Measurements from ENCODE around the gene SPARC. TPM values are rescaled to one million over a fixed set of nuclear protein-coding genes. Genes with fewer than 3 reads are reported as not detected.
A peak's percentile ranks its signal among the peaks of the same experiment; 100 is the strongest.
"Not testable (repeated sequence)": the region's sequence is repeated elsewhere in the genome, so short reads cannot be mapped to it uniquely, and the experiment has no call there.

SPARC gene
- not detected for total RNA-seq

- DNase-seq, result peak in 1 of 2 donors; percentile 7
- Mint-ChIP-seq H3K36me3 (ENCODE audit: insufficient read depth in 2 of 2) (no peaks in the 10 kb centered on the region), H3K4me1 (ENCODE audit: low read depth) (peaks cover 12% of the 10 kb centered on the region), H3K9me3 (no peaks in the 10 kb centered on the region), H3K4me3 (peak within 1 kb of the TSS; percentile 43 to 71), H3K27ac (no peak within 1 kb of the TSS), H3K27me3 (ENCODE audit: low read depth) (peaks cover 40% of the 10 kb centered on the region)
- ATAC-seq (replicated peaks in 1 of 2), result peak; percentile 45 to 50
Measured at GRCh38 chr5:151686674-151687407, at the start of gene SPARC. SPARC (minus strand) TSS chr5:151686915; CDS start chr5:151676188, 10,727 bp downstream.

DNA sequence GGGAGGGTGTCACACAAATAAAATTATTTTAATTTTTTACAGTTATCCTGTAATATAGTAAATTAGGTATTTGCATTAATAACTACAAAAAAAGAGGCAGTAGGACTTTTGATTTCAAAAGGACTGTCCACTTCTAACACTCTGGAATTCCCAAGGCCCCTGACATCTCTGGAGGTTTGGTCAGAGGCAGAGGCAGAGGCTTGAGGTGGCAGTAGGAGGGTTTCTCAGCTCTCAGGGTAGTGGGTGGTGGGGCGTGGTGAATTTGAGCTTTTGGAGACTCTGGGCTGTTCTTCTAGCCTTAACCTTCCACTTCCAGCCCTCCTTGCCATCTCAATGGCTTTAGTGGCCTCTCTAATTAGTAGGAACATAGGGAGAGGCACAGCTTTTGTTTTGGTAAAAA is 48.9 kb upstream of the SPARC start:
- Mint-ChIP-seq H3K4me3 (no peak overlapping the region), H3K27ac (no peak overlapping the region), H3K27me3 (ENCODE audit: low read depth) (no peaks in the 10 kb centered on the region), H3K9me3 (no peaks in the 10 kb centered on the region), H3K36me3 (ENCODE audit: insufficient read depth in 2 of 2) (peaks cover 0 to 9% of the 10 kb centered on the region in 2 donors), H3K4me1 (ENCODE audit: low read depth) (peaks cover 2% of the 10 kb centered on the region)
- ATAC-seq (replicated peaks in 1 of 2), result no peak
- no peak for DNase-seq

GRCh38 chr5:151734064-151734408 is 47.3 kb upstream of the SPARC start:
- no peak for DNase-seq
- peaks cover 0 to 2% of the 10 kb centered on the region in 2 donors for H3K9me3 Mint-ChIP-seq
- H3K4me3 Mint-ChIP-seq, result no peak overlapping the region
- H3K36me3 Mint-ChIP-seq (ENCODE audit: insufficient read depth in 2 of 2), result peaks cover 2 to 12% of the 10 kb centered on the region in 2 donors
- H3K4me1 Mint-ChIP-seq (ENCODE audit: low read depth), result no peaks in the 10 kb centered on the region
- H3K27ac Mint-ChIP-seq, result no peak overlapping the region
- H3K27me3 Mint-ChIP-seq (ENCODE audit: low read depth), result no peaks in the 10 kb centered on the region
- ATAC-seq (replicated peaks in 1 of 2), result no peak

GRCh38 chr5:151733358-151734063 is 46.8 kb upstream of the SPARC start:
- Mint-ChIP-seq H3K36me3 (ENCODE audit: insufficient read depth in 2 of 2) (peaks cover 2 to 12% of the 10 kb centered on the region in 2 donors), H3K27ac (no peak overlapping the region), H3K4me3 (no peak overlapping the region), H3K9me3 (peaks cover 0 to 2% of the 10 kb centered on the region in 2 donors), H3K4me1 (ENCODE audit: low read depth) (no peaks in the 10 kb centered on the region), H3K27me3 (ENCODE audit: low read depth) (no peaks in the 10 kb centered on the region)
- DNase-seq (no peak), ATAC-seq (replicated peaks in 1 of 2) (no peak)

- Mint-ChIP-seq H3K9me3 (peaks cover 0 to 2% of the 10 kb centered on the region in 2 donors), H3K27me3 (ENCODE audit: low read depth) (no peaks in the 10 kb centered on the region), H3K27ac (no peak overlapping the region)
Measured at GRCh38 chr5:151730381-151730780, 43.7 kb upstream of the SPARC start.

DNA sequence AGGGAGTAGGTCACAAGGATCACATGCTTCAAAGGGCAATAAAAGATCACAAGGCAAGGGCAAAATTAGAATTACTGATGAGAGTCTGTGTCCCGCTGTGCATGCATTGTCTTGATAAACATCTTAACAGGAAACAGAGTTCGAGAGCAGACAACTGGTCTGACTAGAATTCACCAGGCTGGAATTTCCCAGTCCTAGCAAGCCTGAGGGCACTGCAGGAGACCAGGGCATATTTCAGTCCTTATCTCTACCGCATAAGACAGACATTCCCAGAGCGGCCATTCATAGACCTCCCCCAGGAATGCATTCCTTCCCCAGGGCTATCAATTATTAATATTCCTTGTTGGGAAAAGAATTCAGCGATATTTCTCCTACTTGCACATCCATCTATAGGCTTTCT is 42.9 kb upstream of the SPARC start:
- H3K27me3 Mint-ChIP-seq (ENCODE audit: low read depth); H3K9me3 Mint-ChIP-seq; H3K4me1 Mint-ChIP-seq (ENCODE audit: low read depth); H3K27ac Mint-ChIP-seq; DNase-seq; ATAC-seq (replicated peaks in 1 of 2): not testable (repeated sequence)
- peaks cover 2 to 12% of the 10 kb centered on the region in 2 donors for H3K36me3 Mint-ChIP-seq (ENCODE audit: insufficient read depth in 2 of 2)
- peak overlapping the region in 1 of 2 donors; percentile 57 for H3K4me3 Mint-ChIP-seq

More at GRCh38 chr5:151730381-151730780, 43.7 kb upstream of the SPARC start:
- Mint-ChIP-seq H3K4me3 (no peak overlapping the region), H3K4me1 (ENCODE audit: low read depth) (no peaks in the 10 kb centered on the region), H3K36me3 (ENCODE audit: insufficient read depth in 2 of 2) (peaks cover 2 to 13% of the 10 kb centered on the region in 2 donors)
- ATAC-seq (replicated peaks in 1 of 2) (no peak), DNase-seq (no peak)

- H3K27ac Mint-ChIP-seq, result no peak overlapping the region
- ATAC-seq (replicated peaks in 1 of 2) (no peak), DNase-seq (no peak)
- no peak overlapping the region for H3K4me3 Mint-ChIP-seq
- no peaks in the 10 kb centered on the region for H3K27me3 Mint-ChIP-seq (ENCODE audit: low read depth)
- H3K36me3 Mint-ChIP-seq (ENCODE audit: insufficient read depth in 2 of 2), result peaks cover 0 to 1% of the 10 kb centered on the region in 2 donors
- H3K4me1 Mint-ChIP-seq (ENCODE audit: low read depth), result peaks cover 14% of the 10 kb centered on the region
- no peaks in the 10 kb centered on the region for H3K9me3 Mint-ChIP-seq
Measured at GRCh38 chr5:151724360-151724759, 37.6 kb upstream of the SPARC start.

DNA sequence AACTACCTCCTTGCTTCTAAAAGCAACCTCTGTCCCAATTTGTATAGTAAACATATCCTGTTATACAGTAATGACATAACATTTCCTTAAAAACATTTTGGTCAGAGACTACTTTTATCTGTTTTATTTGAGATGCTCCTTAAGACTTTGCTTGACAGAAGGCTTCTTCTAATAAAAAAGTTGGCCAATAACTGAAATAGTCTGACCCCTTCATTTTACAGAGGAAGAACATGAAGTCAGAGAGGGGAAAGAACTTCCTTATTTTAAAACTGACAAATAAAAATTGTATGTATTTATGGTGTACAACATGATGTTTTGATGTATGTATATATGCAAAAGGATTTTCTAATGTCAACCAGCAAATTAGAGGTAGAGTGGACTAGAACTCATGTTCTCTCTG is 35.8 kb upstream of the SPARC start:
- no peak for DNase-seq
- Mint-ChIP-seq H3K4me3 (no peak overlapping the region), H3K27ac (no peak overlapping the region), H3K27me3 (ENCODE audit: low read depth) (no peaks in the 10 kb centered on the region), H3K36me3 (ENCODE audit: insufficient read depth in 2 of 2) (no peaks in the 10 kb centered on the region), H3K4me1 (ENCODE audit: low read depth) (peaks cover 14% of the 10 kb centered on the region), H3K9me3 (no peaks in the 10 kb centered on the region)
- ATAC-seq (replicated peaks in 1 of 2), result no peak

DNA sequence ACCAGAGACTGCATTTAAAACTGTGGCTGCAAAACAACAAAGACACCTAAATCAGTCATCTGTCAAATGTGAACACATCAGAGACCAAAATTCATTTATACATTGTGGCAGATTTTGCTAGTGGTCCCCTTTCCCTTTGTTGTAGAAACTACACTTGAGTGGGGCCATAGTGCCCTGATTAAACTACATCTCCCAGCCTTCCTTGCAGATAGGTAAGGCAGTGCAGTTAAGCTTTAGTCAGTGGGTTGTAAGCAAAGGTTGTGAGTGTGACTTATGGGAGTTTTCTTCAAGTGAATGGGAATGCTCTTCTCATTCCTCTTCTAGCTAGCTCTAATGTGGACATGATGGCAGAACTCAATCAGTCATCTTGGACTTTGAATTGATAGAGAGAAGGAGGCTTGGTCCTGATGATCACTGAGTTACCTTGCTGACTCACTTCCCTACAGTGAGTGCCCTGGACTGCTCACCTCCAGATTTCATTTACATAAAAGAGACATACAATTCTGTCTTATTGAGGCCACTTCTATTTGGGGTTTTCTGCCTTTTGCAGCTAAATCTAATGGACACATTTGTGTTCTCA is 35.2 kb upstream of the SPARC start:
- Mint-ChIP-seq H3K4me3 (peak overlapping the region in 1 of 2 donors; percentile 54), H3K36me3 (ENCODE audit: insufficient read depth in 2 of 2) (no peaks in the 10 kb centered on the region), H3K9me3 (no peaks in the 10 kb centered on the region), H3K4me1 (ENCODE audit: low read depth) (peaks cover 14% of the 10 kb centered on the region), H3K27ac (no peak overlapping the region), H3K27me3 (ENCODE audit: low read depth) (no peaks in the 10 kb centered on the region)
- ATAC-seq (replicated peaks in 1 of 2) (peak in 1 of 2 donors; percentile 24), DNase-seq (no peak)

GRCh38 chr5:151721087-151721646 is 34.5 kb upstream of the SPARC start:
- peak; percentile 35 to 41 for DNase-seq
- H3K9me3 Mint-ChIP-seq, result no peaks in the 10 kb centered on the region
- H3K27me3 Mint-ChIP-seq (ENCODE audit: low read depth), result no peaks in the 10 kb centered on the region
- ATAC-seq (replicated peaks in 1 of 2), result peak; percentile 91 to 92
- H3K4me1 Mint-ChIP-seq (ENCODE audit: low read depth), result peaks cover 14% of the 10 kb centered on the region
- H3K27ac Mint-ChIP-seq, result peak overlapping the region; percentile 77
- H3K36me3 Mint-ChIP-seq (ENCODE audit: insufficient read depth in 2 of 2), result no peaks in the 10 kb centered on the region
- H3K4me3 Mint-ChIP-seq, result peak overlapping the region; percentile 22 to 54

GRCh38 chr5:151720215-151720614 is 33.5 kb upstream of the SPARC start:
- DNase-seq, result no peak
- Mint-ChIP-seq H3K9me3 (no peaks in the 10 kb centered on the region), H3K36me3 (ENCODE audit: insufficient read depth in 2 of 2) (no peaks in the 10 kb centered on the region), H3K4me1 (ENCODE audit: low read depth) (peaks cover 14% of the 10 kb centered on the region), H3K27me3 (ENCODE audit: low read depth) (no peaks in the 10 kb centered on the region), H3K27ac (no peak overlapping the region), H3K4me3 (no peak overlapping the region)
- no peak for ATAC-seq (replicated peaks in 1 of 2)

GRCh38 chr5:151719228-151720000 is 32.7 kb upstream of the SPARC start:
- no peak for ATAC-seq (replicated peaks in 1 of 2)
- H3K36me3 Mint-ChIP-seq (ENCODE audit: insufficient read depth in 2 of 2), result peaks cover 0 to 4% of the 10 kb centered on the region in 2 donors
- DNase-seq, result peak; percentile 40 to 43

More at GRCh38 chr5:151719228-151720000, 32.7 kb upstream of the SPARC start:
- Mint-ChIP-seq H3K27me3 (ENCODE audit: low read depth) (no peaks in the 10 kb centered on the region), H3K4me1 (ENCODE audit: low read depth) (peaks cover 14% of the 10 kb centered on the region), H3K4me3 (no peak overlapping the region), H3K9me3 (peaks cover 0 to 3% of the 10 kb centered on the region in 2 donors), H3K27ac (no peak overlapping the region)
